ENCODE data around the gene CT45A2. TPM values are rescaled to one million over a fixed set of nuclear protein-coding genes. Genes with fewer than 3 reads are reported as not detected.

CT45A2 gene
- total RNA-seq, 2 donors from 2014 or later, result not detected

Other genes with a start within 250 kb of the CT45A2 start
- gene CT45A1, start 106.4 kb downstream of the CT45A2 start, total RNA-seq, result not detected
- gene CT45A3, start 51.8 kb downstream of the CT45A2 start, total RNA-seq, result not detected
- gene CT45A5, start 34.5 kb downstream of the CT45A2 start, total RNA-seq, result not detected
- not detected for gene CT45A6, start 17.2 kb downstream of the CT45A2 start, total RNA-seq
- gene CT45A7, start 17.3 kb upstream of the CT45A2 start, total RNA-seq, result not detected
- not detected for gene CT45A8, start 34.5 kb upstream of the CT45A2 start, total RNA-seq
- gene CT45A9, start 51.8 kb upstream of the CT45A2 start, total RNA-seq, result not detected
- not detected for gene CT45A10, start 73.4 kb upstream of the CT45A2 start, total RNA-seq
- not detected for gene SAGE1, start 73.7 kb upstream of the CT45A2 start, total RNA-seq
- gene MMGT1, start 154.0 kb upstream of the CT45A2 start, total RNA-seq, result 10 to 100 TPM; 17.5 to 19.2 TPM
- gene SLC9A6, start 165.4 kb upstream of the CT45A2 start, total RNA-seq, result 10 to 100 TPM; 10.2 to 13.6 TPM

All from endodermal cell (in vitro differentiated cells).